CD14-positive monocyte (primary cell): ENCODE results near the gene NLK. TPM values are rescaled to one million over a fixed set of nuclear protein-coding genes. Genes with fewer than 3 reads are reported as not detected.

Experiments
- DNase-seq, 3 donors: peaks; one replicate each; pipeline ENCODE4 v3.0.0-alpha.2; 2011 to 2022
- H2AFZ ChIP-seq: 2 replicates; pipeline ENCODE4 v1.6.0; 2012; ENCODE audit warnings: mild to moderate bottlenecking, low read depth, low read length, inconsistent platforms; ENCODE audit not compliant: insufficient read depth, poor library complexity, severe bottlenecking
- H3K27ac ChIP-seq, 2 donors: 1 replicate in 1 of 2; 2 replicates in 1 of 2; pipeline ENCODE4 v1.5.1; 2012 to 2013; ENCODE audit warnings: low read length in 2 of 2, control low read depth in 1 of 2, inconsistent platforms in 1 of 2, low read depth in 1 of 2, mild to moderate bottlenecking in 1 of 2
- H3K27me3 ChIP-seq, 2 donors: one replicate each; pipeline versions ENCODE4 v1.6.0 to v1.6.1; 2011 to 2013; ENCODE audit warnings: low read length in 2 of 2; ENCODE audit not compliant: control insufficient read depth in 2 of 2, insufficient read depth in 2 of 2
- H3K36me3 ChIP-seq, 2 donors: replicated peaks in 1 of 2; 1 replicate in 1 of 2; 2 replicates in 1 of 2; pipeline versions ENCODE4 v1.5.1 to v1.6.1; 2012 to 2013; ENCODE audit warnings: low read length in 2 of 2, control low read depth in 1 of 2, inconsistent platforms in 1 of 2, mild to moderate bottlenecking in 1 of 2; ENCODE audit not compliant: insufficient read depth in 2 of 2, control insufficient read depth in 1 of 2
- H3K4me1 ChIP-seq, 2 donors: 1 replicate in 1 of 2; 2 replicates in 1 of 2; pipeline versions ENCODE4 v1.5.1 to v1.6.1; 2012 to 2013; ENCODE audit warnings: low read length in 2 of 2, control low read depth in 1 of 2, inconsistent platforms in 1 of 2, mild to moderate bottlenecking in 1 of 2, moderate library complexity in 1 of 2; ENCODE audit not compliant: insufficient read depth in 2 of 2, control insufficient read depth in 1 of 2
- H3K4me2 ChIP-seq: replicated peaks from 2 replicates; pipeline ENCODE3; 2012; ENCODE audit warnings: low read length, moderate library complexity, mild to moderate bottlenecking; ENCODE audit not compliant: poor library complexity, severe bottlenecking; ENCODE audit errors: extremely low read depth
- H3K4me3 ChIP-seq, 3 experiments: fragments of 200-600 bp in 1 of 3; sonication (generic) in 1 of 3; replicated peaks in 1 of 3; 1 replicate in 2 of 3; 2 replicates in 1 of 3; pipeline ENCODE4 v1.5.1; 2011 to 2013; ENCODE audit warnings: low read length in 3 of 3, mild to moderate bottlenecking in 3 of 3, control low read depth in 2 of 3, low read depth in 2 of 3, inconsistent platforms in 1 of 3, moderate library complexity in 1 of 3
- H3K79me2 ChIP-seq: 2 replicates; pipeline ENCODE4 v1.6.0; 2012; ENCODE audit warnings: mild to moderate bottlenecking, control low read depth, inconsistent platforms, low read length, moderate library complexity; ENCODE audit not compliant: insufficient read depth
- H3K9ac ChIP-seq: 2 replicates; pipeline ENCODE4 v1.6.0; 2017; ENCODE audit warnings: low read length, mild to moderate bottlenecking; ENCODE audit not compliant: insufficient read depth, poor library complexity, severe bottlenecking
- H3K9me3 ChIP-seq, 2 donors: replicated peaks in 1 of 2; 1 replicate in 1 of 2; 2 replicates in 1 of 2; pipeline versions ENCODE4 v1.5.1 to v1.6.1; 2012 to 2013; ENCODE audit warnings: low read length in 2 of 2, control low read depth in 1 of 2; ENCODE audit not compliant: control insufficient read depth in 1 of 2, insufficient read depth in 1 of 2
- H4K20me1 ChIP-seq: 2 replicates; pipeline ENCODE4 v1.6.0; 2012; ENCODE audit warnings: mild to moderate bottlenecking, low read length, control low read depth, moderate library complexity; ENCODE audit not compliant: insufficient read depth
- H3K27ac Mint-ChIP-seq, 7 donors: one replicate each; pipeline ENCODE4 v1.8.0; 2020; ENCODE audit warnings: mild to moderate bottlenecking in 7 of 7, mixed read lengths in 7 of 7, moderate library complexity in 6 of 7, inconsistent platforms in 2 of 7
- H3K27me3 Mint-ChIP-seq, 3 donors: one replicate each; pipeline ENCODE4 v1.8.0; 2021 to 2022; ENCODE audit warnings: low read depth in 3 of 3, mild to moderate bottlenecking in 3 of 3, mixed read lengths in 3 of 3, moderate library complexity in 3 of 3, inconsistent platforms in 1 of 3
- H3K36me3 Mint-ChIP-seq, 2 donors: one replicate each; pipeline ENCODE4 v1.8.0; 2020; ENCODE audit warnings: mixed read lengths in 2 of 2, inconsistent platforms in 1 of 2, mild to moderate bottlenecking in 1 of 2
- H3K4me1 Mint-ChIP-seq: one replicate; pipeline ENCODE4 v1.8.0; 2020; ENCODE audit warnings: mild to moderate bottlenecking, mixed read lengths
- H3K4me3 Mint-ChIP-seq, 2 donors: one replicate each; pipeline ENCODE4 v1.8.0; 2020; ENCODE audit warnings: mild to moderate bottlenecking in 2 of 2, mixed read lengths in 2 of 2, moderate library complexity in 1 of 2
- H3K9me3 Mint-ChIP-seq, 7 donors: one replicate each; pipeline ENCODE4 v1.8.0; 2020 to 2022; ENCODE audit warnings: mixed read lengths in 7 of 7, mild to moderate bottlenecking in 6 of 7, moderate library complexity in 6 of 7, inconsistent platforms in 2 of 7
- CTCF ChIP-seq: fragments of 200-600 bp; IDR thresholded peaks from one replicate; pipeline ENCODE4 v1.8.0; 2022; ENCODE audit warnings: antibody characterized with exemption, mild to moderate bottlenecking
- WGBS: methylation state at CpG from one replicate; pipeline ENCODE4 v1.1.5; 2013; ENCODE audit warnings: missing lambda C conversion rate; ENCODE audit not compliant: insufficient coverage; 5-methylcytosine and 5-hydroxymethylcytosine counted together
- intact Hi-C, 2 donors: fragments of 100-400 bp; cut with micrococcal nuclease; formaldehyde crosslinking; loops; one replicate each; pipeline versions ENCODE4 v1.15.0 to v1.15.1; 2023
- polyA plus RNA-seq, 3 donors: library from polyadenylated mRNA; depleted of rRNA in 1 of 3; unstranded in 2 of 3; stranded (reverse) in 1 of 3; fragments of 300-500 nt in 2 of 3; fragments of >200 nt in 1 of 3; fragmentation: Illumina TruSeq in 2 of 3; gene quantifications; 1 replicate in 2 of 3; 2 replicates in 1 of 3; pipeline ENCODE4 v1.2.3, GENCODE V29; 2012 to 2021

The NLK gene
- polyA plus RNA-seq, 3 donors, result 1.7 to 6.5 (median 2.0) TPM

- H3K27ac Mint-ChIP-seq, result peak overlapping the region; percentile 85 to 96 (median 90)
- H3K36me3 ChIP-seq, result no peaks in the 10 kb centered on the region
- WGBS, result under 1% methylated on average over 19 of the region's 43 CpGs
- peaks cover 0 to 16% (median 3%) of the 10 kb centered on the region in 7 donors for H3K9me3 Mint-ChIP-seq
- H3K4me1 Mint-ChIP-seq, result peaks cover 49% of the 10 kb centered on the region
- H3K27me3 ChIP-seq, result no peaks in the 10 kb centered on the region
- DNase-seq, result peak; percentile 99
- H3K4me1 ChIP-seq, result peaks cover 36 to 45% of the 10 kb centered on the region in 2 donors
- no peaks in the 10 kb centered on the region for H3K9me3 ChIP-seq
- H2AFZ ChIP-seq, result peak overlapping the region; percentile 82
- H3K9ac ChIP-seq, result peak overlapping the region; percentile 74
- peaks cover 11% of the 10 kb centered on the region for H4K20me1 ChIP-seq
- peak overlapping the region; percentile 75 to 82 (median 80) for H3K4me3 ChIP-seq
- no peak for TF ChIP-seq CTCF
- H3K4me2 ChIP-seq, result peak overlapping the region; percentile 75
- peaks cover 7 to 14% of the 10 kb centered on the region in 2 donors for H3K36me3 Mint-ChIP-seq
- peak overlapping the region; percentile 65 to 79 for H3K4me3 Mint-ChIP-seq
- intact Hi-C loops, result loop anchor here (5.0 to 10.0 kb wide), 3 partner anchors 81 to 696 kb away; partner anchors contain the start of genes IFT20 (in 1 of the 2) and TNFAIP1 (in 1 of the 2)
- H3K79me2 ChIP-seq, result peaks cover 42% of the 10 kb centered on the region
- H3K27ac ChIP-seq, result peak overlapping the region; percentile 59 to 78
- peaks cover 2 to 16% (median 6%) of the 10 kb centered on the region in 3 donors for H3K27me3 Mint-ChIP-seq
Observed at GRCh38 chr17:28041068-28041843, 1.2 kb upstream of the NLK start.

DNA sequence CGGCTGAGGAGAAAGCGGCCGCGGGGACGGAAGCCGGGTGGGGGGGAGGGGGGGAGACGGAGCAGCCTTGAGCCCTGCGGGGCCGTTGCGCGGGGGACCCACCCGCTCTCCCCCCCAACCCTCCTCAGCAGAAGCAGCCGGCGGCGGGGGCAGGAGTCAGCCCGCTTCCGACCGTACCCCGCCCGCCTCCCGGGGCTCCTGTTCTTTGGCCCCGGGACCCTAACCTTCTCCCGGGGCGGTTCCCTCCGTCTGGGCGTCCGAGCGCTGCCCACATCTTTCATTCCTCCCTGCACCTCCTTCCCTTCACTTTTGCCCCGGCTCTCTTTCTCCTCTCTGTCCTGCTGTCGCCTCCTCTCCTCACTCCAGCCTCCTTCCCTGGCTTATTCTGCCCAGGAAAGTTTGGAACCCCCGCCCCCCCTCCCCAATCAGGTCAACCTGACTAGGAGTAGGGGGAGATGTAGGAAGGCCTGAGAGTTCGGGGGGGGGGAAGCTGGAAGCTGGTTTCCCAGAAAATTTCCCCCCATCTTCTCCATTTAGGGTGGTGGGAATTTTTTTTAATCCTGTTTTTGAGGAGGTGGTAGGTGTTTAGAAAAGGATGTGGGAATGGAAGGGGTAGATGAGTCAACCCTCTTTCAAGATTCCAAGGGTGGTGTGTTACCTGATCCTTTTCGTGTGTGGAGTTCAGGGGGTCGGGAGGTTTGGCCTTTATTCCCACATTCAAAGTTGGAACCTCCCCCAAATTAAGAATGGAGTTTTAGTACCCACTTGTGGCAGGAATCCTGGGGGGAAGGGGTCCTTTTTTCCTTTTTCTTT lies 427 bp upstream of the NLK start:
- Histone ChIP-seq H3K9me3 (no peaks in the 10 kb centered on the region), H3K79me2 (peaks cover 48% of the 10 kb centered on the region), H4K20me1 (peaks cover 19% of the 10 kb centered on the region), H2AFZ (peak overlapping the region; percentile 82), H3K27ac (peak overlapping the region; percentile 63 to 78), H3K36me3 (no peaks in the 10 kb centered on the region), H3K9ac (peak overlapping the region; percentile 74), H3K4me1 (peaks cover 39 to 52% of the 10 kb centered on the region in 2 donors), H3K4me3 (peak overlapping the region; percentile 75 to 82 (median 80)), H3K27me3 (no peaks in the 10 kb centered on the region), H3K4me2 (peak overlapping the region; percentile 75)
- intact Hi-C loops, result loop anchor here (5.0 to 10.0 kb wide), 3 partner anchors 80 to 697 kb away; partner anchors contain the start of genes IFT20 (in 1 of the 2) and TNFAIP1 (in 1 of the 2)
- no peak for TF ChIP-seq CTCF
- DNase-seq, result no peak
- Mint-ChIP-seq H3K27ac (peak overlapping the region; percentile 75 to 95 (median 93)), H3K36me3 (peaks cover 13 to 17% of the 10 kb centered on the region in 2 donors), H3K9me3 (peaks cover 0 to 16% (median 3%) of the 10 kb centered on the region in 7 donors), H3K27me3 (peaks cover 2 to 16% (median 6%) of the 10 kb centered on the region in 3 donors), H3K4me3 (peak overlapping the region; percentile 84 to 98), H3K4me1 (peaks cover 57% of the 10 kb centered on the region)
- 0% methylated on average over 17 of the region's 34 CpGs for WGBS
